Retinal pigment epithelial cell (primary cell): ENCODE measurements around the gene PCDH19.

ENCODE experiments used
- DNase-seq: peaks from one replicate; pipeline ENCODE4 v3.0.0-alpha.2; 2010; ENCODE audit warnings: low read depth
- H3K4me3 ChIP-seq: 2 replicates; pipeline ENCODE4 v1.5.1; 2011; ENCODE audit warnings: mild to moderate bottlenecking, low read length, control low read depth, moderate library complexity
- CTCF ChIP-seq: conservative IDR thresholded peaks from 2 replicates; pipeline ENCODE4 v1.5.1; 2011; ENCODE audit warnings: low read depth, low read length, control low read depth, inconsistent platforms

Gene PCDH19

DNA sequence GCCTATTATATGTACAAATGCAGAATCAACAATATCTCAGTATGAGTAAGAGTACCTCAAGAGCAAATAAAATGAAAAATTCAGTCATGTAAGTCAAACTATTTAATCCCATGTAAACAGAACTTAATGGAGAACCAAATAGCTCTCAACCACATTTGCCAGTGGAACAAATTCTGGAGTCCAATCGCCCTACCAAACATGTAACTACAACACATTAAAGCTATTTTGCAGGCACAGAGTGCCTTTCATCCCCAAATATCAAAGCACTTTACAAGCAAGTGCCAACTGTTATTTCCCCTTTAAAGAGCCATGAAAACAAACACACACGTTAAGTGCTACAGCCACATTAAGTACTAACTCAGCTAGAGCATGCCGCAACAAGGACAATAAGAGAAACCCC, 51.3 kb downstream of the PCDH19 start:
- H3K4me3 ChIP-seq: no peak overlapping the region
- no peak for TF ChIP-seq CTCF
- no peak for DNase-seq

GRCh38 chrX:100356351-100356896, 53.6 kb downstream of the PCDH19 start:
- TF ChIP-seq CTCF: no peak
- H3K4me3 ChIP-seq: no peak overlapping the region
- DNase-seq: no peak

- no peak for DNase-seq
- TF ChIP-seq CTCF: no peak
- H3K4me3 ChIP-seq: no peak overlapping the region
Observed at GRCh38 chrX:100355680-100356079, 54.4 kb downstream of the PCDH19 start.

- TF ChIP-seq CTCF: no peak
- H3K4me3 ChIP-seq: no peak overlapping the region
- DNase-seq: no peak
Observed at GRCh38 chrX:100353326-100353725, 56.7 kb downstream of the PCDH19 start.

GRCh38 chrX:100350704-100351489, 59.2 kb downstream of the PCDH19 start:
- no peak for DNase-seq
- TF ChIP-seq CTCF: no peak
- H3K4me3 ChIP-seq: no peak overlapping the region

DNA sequence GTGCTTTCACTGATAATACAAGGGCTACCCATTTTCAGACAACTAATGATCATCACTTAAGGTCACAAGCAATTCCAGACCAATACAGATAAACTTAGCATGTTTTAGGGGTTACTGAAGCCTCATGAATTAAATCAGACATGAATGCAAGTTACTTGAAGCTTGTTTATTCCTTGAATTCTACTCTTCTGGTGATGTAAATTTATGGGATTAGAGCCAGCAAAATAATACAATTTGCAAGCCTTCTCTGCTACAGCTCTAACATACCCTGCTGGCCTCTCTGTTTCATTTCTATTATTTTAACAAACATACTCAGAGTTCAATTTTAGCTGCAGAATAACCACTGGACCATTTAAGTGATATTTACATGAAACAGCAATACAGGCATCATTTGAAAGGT, 60.7 kb downstream of the PCDH19 start:
- DNase-seq: no peak
- no peak overlapping the region for H3K4me3 ChIP-seq
- no peak for TF ChIP-seq CTCF

DNA sequence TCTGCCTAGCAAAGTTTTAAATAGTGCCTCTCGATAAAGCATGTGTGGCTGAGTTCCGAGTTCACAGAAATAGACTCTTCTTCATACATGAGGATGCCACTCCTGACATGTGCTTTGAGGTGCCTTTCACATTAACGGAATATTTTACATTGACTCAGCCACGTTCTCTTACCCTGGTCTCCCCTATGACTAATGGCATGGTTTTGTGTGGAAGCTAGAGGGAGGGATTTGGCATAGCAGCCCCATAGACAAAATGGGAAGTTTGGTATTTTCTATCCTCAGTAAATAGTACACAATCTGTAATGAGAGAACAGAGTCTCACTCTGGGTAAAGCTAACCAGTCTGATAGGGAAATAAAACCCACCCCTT, 68.9 kb downstream of the PCDH19 start:
- DNase-seq: no peak
- no peak for TF ChIP-seq CTCF
- H3K4me3 ChIP-seq: no peak overlapping the region
